ENCODE data around the gene XXYLT1. TPM values are rescaled to one million over a fixed set of nuclear protein-coding genes. Genes with fewer than 3 reads are reported as not detected.
A peak's percentile ranks its signal among the peaks of the same experiment; 100 is the strongest.

The XXYLT1 gene
- total and polyA plus RNA-seq, 7 donors: 2.5 to 13.8 (median 11.1) TPM

DNA sequence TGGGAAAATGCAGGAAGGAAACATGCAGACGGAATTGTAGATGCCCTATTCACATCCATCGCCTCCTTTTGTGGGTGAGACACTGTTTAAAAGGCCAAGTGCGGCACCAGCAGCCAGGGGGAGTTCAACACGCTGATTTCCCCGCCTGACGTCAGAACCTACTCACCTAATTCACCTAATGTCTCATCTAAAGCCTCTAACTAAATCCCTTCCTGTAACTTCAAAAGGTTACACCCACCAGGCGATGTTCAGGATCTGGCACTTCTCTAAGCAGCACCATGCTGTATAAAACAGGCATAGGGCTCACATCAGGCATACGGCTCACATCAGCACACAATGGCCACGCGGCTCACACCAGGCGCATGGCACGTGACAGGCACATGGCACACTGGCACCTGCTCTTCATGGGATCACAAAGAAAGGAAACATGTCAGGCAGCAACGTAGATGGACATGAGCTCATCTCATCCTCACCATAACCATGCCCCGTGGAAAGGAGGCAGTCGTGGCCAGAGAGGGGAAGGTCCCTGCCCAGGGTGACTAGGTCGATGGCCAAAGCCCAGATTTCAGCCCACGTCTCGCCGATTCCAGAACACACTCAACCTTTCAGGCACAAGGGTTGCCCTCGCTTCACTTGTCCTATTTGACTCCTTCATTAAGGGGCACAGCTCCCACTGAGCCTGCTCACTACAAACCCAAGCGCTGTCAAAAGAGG lies 21.7 kb downstream of the XXYLT1 start:
- TF ChIP-seq EP300 (IDR thresholded peaks at IDR 0.05) (no peak), POLR2AphosphoS5 (IDR thresholded peaks at IDR 0.05) (no peak), POLR2A (IDR thresholded peaks at IDR 0.05) (no peak)
- no peak for DNase-seq
- H3K9me3 ChIP-seq: no peaks in the 10 kb centered on the region
- no peaks in the 10 kb centered on the region for H3K27me3 ChIP-seq
- peak overlapping the region in 1 of 4 donors; percentile 87 for H3K27ac ChIP-seq
- H3K4me3 ChIP-seq: no peak overlapping the region
- intact Hi-C loops (cut with DNase I): no loop called here
- WGBS, 2 donors: 95% methylated on average over 21 of the region's 21 CpGs
- peaks cover 0 to 44% (median 33%) of the 10 kb centered on the region in 4 donors for H3K4me1 ChIP-seq
- H3K36me3 ChIP-seq: no peaks in the 10 kb centered on the region

GRCh38 chr3:195248281-195248680 lies 22.7 kb downstream of the XXYLT1 start:
- intact Hi-C loops (cut with DNase I): no loop called here
- Histone ChIP-seq H3K4me3 (no peak overlapping the region), H3K36me3 (no peaks in the 10 kb centered on the region), H3K27ac (no peak overlapping the region), H3K4me1 (peaks cover 0 to 36% (median 28%) of the 10 kb centered on the region in 4 donors), H3K27me3 (no peaks in the 10 kb centered on the region), H3K9me3 (no peaks in the 10 kb centered on the region)
- TF ChIP-seq POLR2A (IDR thresholded peaks at IDR 0.05): no peak
- TF ChIP-seq EP300 (IDR thresholded peaks at IDR 0.05): no peak
- TF ChIP-seq POLR2AphosphoS5 (IDR thresholded peaks at IDR 0.05): no peak
- TF ChIP-seq CTCF (IDR thresholded peaks at IDR 0.05): no peak
- WGBS, 2 donors: 96 to 97% methylated on average over 8 of the region's 8 CpGs
- no peak for DNase-seq

DNA sequence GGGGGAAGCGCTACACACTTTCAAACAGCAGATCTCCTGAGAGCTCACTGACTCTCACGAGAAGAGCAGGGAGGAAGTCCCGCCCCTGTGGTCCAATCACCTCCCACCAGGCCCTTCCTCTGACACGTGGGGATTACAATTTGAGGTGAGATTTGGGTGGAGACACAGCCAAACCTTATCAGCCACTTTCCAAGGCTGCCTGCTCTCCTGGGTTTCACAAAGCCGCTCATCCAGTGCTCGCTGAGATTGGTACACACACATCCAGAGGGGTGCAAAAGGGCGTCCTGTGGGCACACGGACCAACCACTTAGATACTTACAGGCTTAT lies 23.1 kb downstream of the XXYLT1 start:
- no peak overlapping the region for H3K4me3 ChIP-seq
- intact Hi-C loops (cut with DNase I): no loop called here
- H3K36me3 ChIP-seq: no peaks in the 10 kb centered on the region
- 82 to 87% methylated on average over 8 of the region's 8 CpGs for WGBS, 2 donors
- H3K27ac ChIP-seq: no peak overlapping the region
- H3K4me1 ChIP-seq: peaks cover 0 to 31% (median 24%) of the 10 kb centered on the region in 4 donors
- DNase-seq: no peak
- no peaks in the 10 kb centered on the region for H3K27me3 ChIP-seq
- TF ChIP-seq EP300 (IDR thresholded peaks at IDR 0.05) (no peak), CTCF (IDR thresholded peaks at IDR 0.05) (no peak), POLR2AphosphoS5 (IDR thresholded peaks at IDR 0.05) (no peak), POLR2A (IDR thresholded peaks at IDR 0.05) (no peak)
- H3K9me3 ChIP-seq: no peaks in the 10 kb centered on the region

DNA sequence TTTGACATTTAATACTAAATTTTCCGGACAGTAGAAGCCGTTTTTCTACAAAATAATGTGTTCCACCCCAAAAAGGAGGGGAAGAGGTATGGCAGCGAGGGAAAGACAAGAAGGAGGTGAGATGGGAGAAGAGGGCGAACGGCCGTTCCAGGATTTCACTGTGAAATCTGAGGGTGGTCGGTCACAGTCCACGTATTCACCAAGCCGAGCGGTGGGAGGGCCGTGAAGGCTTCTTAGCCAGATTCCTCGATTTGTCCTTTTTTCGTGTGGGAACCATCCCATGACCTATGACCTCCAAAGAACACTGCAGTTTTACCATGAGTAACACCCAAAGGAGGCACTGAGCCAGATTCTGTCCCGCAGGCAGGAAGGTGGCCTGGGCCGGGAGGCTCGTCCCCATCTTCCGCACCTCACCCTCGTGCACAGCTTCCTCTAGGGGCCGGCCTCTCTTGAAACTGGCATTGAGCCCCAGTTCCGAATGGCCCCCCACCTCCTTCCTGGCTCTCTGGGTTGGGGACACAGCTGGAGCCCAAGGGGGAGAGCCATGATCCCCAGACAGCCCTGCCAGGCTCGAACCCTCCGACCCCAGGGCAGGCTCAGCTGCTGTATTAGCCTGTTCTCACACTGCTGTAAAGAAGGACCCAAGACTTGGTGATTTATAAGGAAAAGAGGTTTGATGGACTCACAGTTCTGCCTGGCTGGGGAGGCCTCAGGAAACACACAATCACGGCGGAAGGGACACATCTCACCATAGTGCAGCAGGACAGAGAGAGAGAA lies 23.7 kb downstream of the XXYLT1 start:
- no peak for TF ChIP-seq POLR2AphosphoS5 (IDR thresholded peaks at IDR 0.05)
- TF ChIP-seq POLR2A (IDR thresholded peaks at IDR 0.05): no peak
- no peak for TF ChIP-seq CTCF (IDR thresholded peaks at IDR 0.05)
- no peak for TF ChIP-seq EP300 (IDR thresholded peaks at IDR 0.05)
- intact Hi-C loops (cut with DNase I): no loop called here
- H3K27me3 ChIP-seq: no peaks in the 10 kb centered on the region
- H3K27ac ChIP-seq: no peak overlapping the region
- no peaks in the 10 kb centered on the region for H3K9me3 ChIP-seq
- H3K4me1 ChIP-seq: peaks cover 0 to 25% (median 20%) of the 10 kb centered on the region in 4 donors
- H3K4me3 ChIP-seq: no peak overlapping the region
- no peak for DNase-seq
- 96% methylated on average over 24 of the region's 24 CpGs for WGBS, 2 donors
- no peaks in the 10 kb centered on the region for H3K36me3 ChIP-seq

DNA sequence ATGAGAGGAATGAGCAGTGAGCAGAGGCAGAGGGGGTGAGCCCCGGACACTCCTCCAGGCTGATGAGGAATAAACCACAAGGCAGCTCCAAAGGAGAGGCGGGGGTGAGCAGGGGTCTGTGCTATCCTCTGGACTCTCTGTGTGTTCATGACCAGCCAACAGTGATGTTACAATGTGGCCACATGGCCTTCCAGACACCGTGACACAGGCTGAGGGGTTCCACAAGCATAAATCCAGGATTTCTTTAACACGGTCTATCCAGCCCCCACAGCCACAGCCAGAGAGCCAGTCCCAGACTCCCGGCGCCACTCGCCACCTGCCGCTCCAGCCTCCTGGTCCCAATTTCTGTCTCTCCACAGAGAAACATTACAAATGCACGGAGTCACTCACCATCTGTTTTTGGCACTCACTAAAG lies 24.4 kb downstream of the XXYLT1 start:
- Histone ChIP-seq H3K27me3 (no peaks in the 10 kb centered on the region), H3K9me3 (no peaks in the 10 kb centered on the region), H3K27ac (no peak overlapping the region), H3K4me1 (peaks cover 0 to 19% (median 17%) of the 10 kb centered on the region in 4 donors), H3K4me3 (no peak overlapping the region), H3K36me3 (no peaks in the 10 kb centered on the region)
- DNase-seq: no peak
- TF ChIP-seq POLR2AphosphoS5 (IDR thresholded peaks at IDR 0.05) (no peak), CTCF (IDR thresholded peaks at IDR 0.05) (no peak), POLR2A (IDR thresholded peaks at IDR 0.05) (no peak), EP300 (IDR thresholded peaks at IDR 0.05) (no peak)
- 93 to 94% methylated on average over 9 of the region's 9 CpGs for WGBS, 2 donors
- intact Hi-C loops (cut with DNase I): no loop called here
